ENCODE measurements around the gene KASH5. TPM values are rescaled to one million over a fixed set of nuclear protein-coding genes. Genes with fewer than 3 reads are reported as not detected.

Gene KASH5
- total and polyA plus RNA-seq, 2 of the 4 experiments (the other 2 are of a cell fraction): not detected

GRCh38 chr19:49442354-49442753 lies 54.3 kb downstream of the KASH5 start:
- H4K20me1 ChIP-seq (ENCODE audit: insufficient read depth, low read length): peaks cover 3% of the 10 kb centered on the region; the same call in 1 of the 2 replicates
- H2AK9ac ChIP-seq (replicated peaks; ENCODE audit: low read depth, low read length, poor library complexity): no peak overlapping the region
- no peak overlapping the region for H3K18ac ChIP-seq (ENCODE audit: low read depth, low read length)
- no peak overlapping the region; the same call in none of the 2 replicates for H3K4me3 ChIP-seq (ENCODE audit: insufficient read depth, low read depth, low read length)
- no peak overlapping the region for H2BK120ac ChIP-seq (ENCODE audit: low read depth, low read length)
- CTCF ChIA-PET: interaction anchor here (0.6 kb wide), 1 partner anchor 177 kb away, joined by 3 read pairs; no protein-coding TSS in a partner anchor
- in situ Hi-C loops (cut with MboI; ENCODE audit: low sequenced_read_pairs): loop anchor here (10.0 kb wide), 1 partner anchor 48 kb away; no protein-coding TSS in a partner anchor
- DNase-seq (no peak), ATAC-seq (ENCODE audit: low read depth) (no peak)
- H2AFZ ChIP-seq (replicated peaks; ENCODE audit: low read length, poor library complexity): peak overlapping the region; percentile 87
- dilution Hi-C loops (cut with HindIII; ENCODE audit: low sequenced_read_pairs, unreplicated experiment): no loop called here
- H2BK5ac ChIP-seq (ENCODE audit: low read depth, low read length, poor library complexity, severe bottlenecking): no peak overlapping the region
- TF ChIP-seq MAZ (IDR thresholded peaks at IDR 0.05; ENCODE audit: borderline replicate concordance, low read depth, low read length) (no peak), BHLHE40 (IDR thresholded peaks at IDR 0.05; ENCODE audit: low read depth, low read length) (no peak), FOS (IDR thresholded peaks at IDR 0.05; ENCODE audit: low read depth, low read length) (no peak), CEBPB (IDR thresholded peaks at IDR 0.05; ENCODE audit: low read depth, low read length) (no peak), MXI1 (IDR thresholded peaks at IDR 0.05; ENCODE audit: borderline replicate concordance, low read depth, low read length) (no peak), RCOR1 (IDR thresholded peaks at IDR 0.05; ENCODE audit: insufficient replicate concordance, low read length) (no peak), RAD21 (IDR thresholded peaks at IDR 0.05; ENCODE audit: low read length) (no peak), RFX5 (IDR thresholded peaks at IDR 0.05; ENCODE audit: low read depth, low read length) (no peak), USF2 (IDR thresholded peaks at IDR 0.05; ENCODE audit: low read depth, low read length) (no peak), CTCF (conservative IDR thresholded peaks at IDR 0.05; ENCODE audit: low read depth, low read length) (no peak)
- 8% methylated on average over 6 of the region's 11 CpGs; no CpG with 5 or more reads in 1 of the 2 experiments for WGBS, 2 experiments (ENCODE audit: extremely low coverage in 2 of 2, insufficient read length in 1 of 2)
- no peak overlapping the region for H2AK5ac ChIP-seq (ENCODE audit: low read depth, low read length)
- H3K14ac ChIP-seq (replicated peaks; ENCODE audit: low read depth, low read length): no peak overlapping the region
- POLR2A ChIA-PET (ENCODE audit: unreplicated experiment): no interaction called here
- H4K8ac ChIP-seq (ENCODE audit: low read depth in 2 of 2, low read length in 2 of 2): no peak overlapping the region
- H3K4me1 ChIP-seq (ENCODE audit: control insufficient read depth, insufficient read depth, low read length): no peaks in the 10 kb centered on the region
- H3K56ac ChIP-seq (ENCODE audit: extremely low read depth, insufficient read depth, low read length): no peak overlapping the region
- no peak overlapping the region for H4K5ac ChIP-seq (ENCODE audit: low read depth, low read length)
- peaks cover 3% of the 10 kb centered on the region; the same call in 1 of the 2 replicates for H3K9me1 ChIP-seq (ENCODE audit: insufficient read depth, low read length)
- no peak overlapping the region for H3K23ac ChIP-seq (ENCODE audit: low read depth, low read length)
- H3K27me3 ChIP-seq (ENCODE audit: control insufficient read depth, insufficient read depth, low read length): peaks cover 49% of the 10 kb centered on the region
- peak overlapping the region; percentile 34 for H3K4me2 ChIP-seq (ENCODE audit: low read depth, low read length)
- no peak overlapping the region for H3K27ac ChIP-seq (ENCODE audit: insufficient read depth, low read length)
- BruUV-seq (replicated peaks): no TSS peak
- H3K4ac ChIP-seq (ENCODE audit: low read depth, low read length): no peak overlapping the region
- no peaks in the 10 kb centered on the region for H3K9me3 ChIP-seq (ENCODE audit: control insufficient read depth, insufficient read depth, low read length)
- intact Hi-C loops (cut with micrococcal nuclease): no loop called here
- H2BK15ac ChIP-seq (ENCODE audit: low read depth, low read length): no peak overlapping the region; the same call in 2 of the 3 replicates
- H2BK20ac ChIP-seq (ENCODE audit: low read depth, low read length): no peak overlapping the region
- peaks cover 4% of the 10 kb centered on the region; the same call in 1 of the 2 replicates for H3K36me3 ChIP-seq (ENCODE audit: control insufficient read depth, insufficient read depth, low read length)
- no peak overlapping the region for H4K91ac ChIP-seq (ENCODE audit: insufficient read depth, low read depth, low read length)
- H3K9ac ChIP-seq (ENCODE audit: low read depth, low read length): no peak overlapping the region
- no peaks in the 10 kb centered on the region for H3K79me1 ChIP-seq (ENCODE audit: low read depth in 1 of 2, low read length in 2 of 2)

All from IMR-90 (cell line).